Measurements from ENCODE around the gene SPAG16.
A peak's percentile ranks its signal among the peaks of the same experiment; 100 is the strongest.
"Not testable (repeated sequence)": the region's sequence is repeated elsewhere in the genome, so short reads cannot be mapped to it uniquely, and the experiment has no call there.

Gene SPAG16

GRCh38 chr2:214019229-214019972, 735.1 kb downstream of the SPAG16 start:
- peak; percentile 96 for DNase-seq

- DNase-seq, result no peak
These were observed 735.7 kb downstream of the SPAG16 start for GRCh38 chr2:214019973-214020345.

- no peak for DNase-seq
These were observed 744.9 kb downstream of the SPAG16 start for GRCh38 chr2:214029190-214029589.

- DNase-seq, result no peak
These were observed 747.3 kb downstream of the SPAG16 start for GRCh38 chr2:214031566-214031965.

- no peak for DNase-seq
These were observed 750.2 kb downstream of the SPAG16 start for GRCh38 chr2:214034417-214034816.

- no peak for DNase-seq
These were observed 751.0 kb downstream of the SPAG16 start for GRCh38 chr2:214035091-214035852.

GRCh38 chr2:214035921-214036320, 751.7 kb downstream of the SPAG16 start:
- DNase-seq, result no peak

GRCh38 chr2:214038186-214038585, 753.9 kb downstream of the SPAG16 start:
- no peak for DNase-seq

GRCh38 chr2:214050731-214051130, 766.5 kb downstream of the SPAG16 start:
- DNase-seq, result no peak

GRCh38 chr2:214051585-214051984, 767.3 kb downstream of the SPAG16 start:
- no peak for DNase-seq

- no peak for DNase-seq
These were observed 768.0 kb downstream of the SPAG16 start for GRCh38 chr2:214052235-214052634.

- no peak for DNase-seq
These were observed 773.7 kb downstream of the SPAG16 start for GRCh38 chr2:214057986-214058385.

- not testable (repeated sequence) for DNase-seq
These were observed 778.0 kb downstream of the SPAG16 start for GRCh38 chr2:214062279-214062678.

- DNase-seq, result no peak
These were observed 780.2 kb downstream of the SPAG16 start for GRCh38 chr2:214064471-214064870.

- DNase-seq, result no peak
These were observed 782.6 kb downstream of the SPAG16 start for GRCh38 chr2:214066862-214067261.

- peak; percentile 94 for DNase-seq
These were observed 785.0 kb downstream of the SPAG16 start for GRCh38 chr2:214069254-214069653.

- DNase-seq, result peak; percentile 73
These were observed 791.2 kb downstream of the SPAG16 start for GRCh38 chr2:214075456-214075855.

GRCh38 chr2:214076527-214076926, 792.3 kb downstream of the SPAG16 start:
- no peak for DNase-seq

- no peak for DNase-seq
These were observed 793.5 kb downstream of the SPAG16 start for GRCh38 chr2:214077727-214078126.

- no peak for DNase-seq
These were observed 794.8 kb downstream of the SPAG16 start for GRCh38 chr2:214079032-214079431.

GRCh38 chr2:214088536-214088935, 804.3 kb downstream of the SPAG16 start:
- DNase-seq, result no peak

- no peak for DNase-seq
These were observed 812.0 kb downstream of the SPAG16 start for GRCh38 chr2:214096208-214096715.

- no peak for DNase-seq
These were observed 814.5 kb downstream of the SPAG16 start for GRCh38 chr2:214098811-214099210.

- DNase-seq, result no peak
These were observed 816.2 kb downstream of the SPAG16 start for GRCh38 chr2:214100488-214100887.
